Fibroblast of gingiva (primary cell): Measurements from ENCODE around the gene USP35.

ENCODE experiments used
- DNase-seq: peaks from one replicate; pipeline ENCODE4 v3.0.0-alpha.2; 2011; ENCODE audit warnings: low read depth

USP35 gene

GRCh38 chr11:78188286-78189173, at the start of gene USP35, which contains the start of gene KCTD21:
USP35 (plus strand) TSS chr11:78188919; CDS start chr11:78196246, 7,327 bp downstream.
KCTD21 (minus strand) TSS chr11:78188626; CDS start chr11:78174554, 14,072 bp downstream.
- DNase-seq, result peak; percentile 97

- peak; percentile 92 for DNase-seq
These were observed 49.0 kb upstream of the USP35 start, which contains the start of gene ALG8 for GRCh38 chr11:78139422-78140391. ALG8 (minus strand) TSS chr11:78139626; CDS start chr11:78139588, 38 bp downstream.

GRCh38 chr11:78140392-78141077, 48.2 kb upstream of the USP35 start:
- DNase-seq, result no peak

- DNase-seq, result no peak
These were observed 43.2 kb upstream of the USP35 start for GRCh38 chr11:78145511-78146025.

- DNase-seq, result no peak
These were observed 40.9 kb upstream of the USP35 start for GRCh38 chr11:78147807-78148206.

GRCh38 chr11:78149646-78150045, 39.1 kb upstream of the USP35 start:
- peak; percentile 87 for DNase-seq

GRCh38 chr11:78150346-78150745, 38.4 kb upstream of the USP35 start:
- no peak for DNase-seq

GRCh38 chr11:78150754-78151153, 38.0 kb upstream of the USP35 start:
- DNase-seq, result no peak

- no peak for DNase-seq
These were observed 36.9 kb upstream of the USP35 start for GRCh38 chr11:78151804-78152203.

GRCh38 chr11:78156127-78156844, 32.4 kb upstream of the USP35 start:
- no peak for DNase-seq

GRCh38 chr11:78158987-78159652, 29.6 kb upstream of the USP35 start:
- DNase-seq, result no peak

- no peak for DNase-seq
These were observed 28.2 kb upstream of the USP35 start for GRCh38 chr11:78160557-78160956.

GRCh38 chr11:78161346-78161745, 27.4 kb upstream of the USP35 start:
- no peak for DNase-seq

GRCh38 chr11:78161962-78162371, 26.8 kb upstream of the USP35 start:
- DNase-seq, result no peak

- no peak for DNase-seq
These were observed 24.9 kb upstream of the USP35 start for GRCh38 chr11:78163828-78164227.

- DNase-seq, result no peak
These were observed 24.2 kb upstream of the USP35 start for GRCh38 chr11:78164471-78164870.

GRCh38 chr11:78166855-78167469, 21.8 kb upstream of the USP35 start:
- DNase-seq, result no peak

- DNase-seq, result peak; percentile 96
These were observed 19.9 kb upstream of the USP35 start for GRCh38 chr11:78168539-78169477.

GRCh38 chr11:78170413-78170812, 18.3 kb upstream of the USP35 start:
- no peak for DNase-seq
